SK-N-SH (cell line): ENCODE results near the gene ZG16B.

Experiments
- NRF1 ChIP-seq: IDR thresholded peaks from 2 replicates; pipeline ENCODE4 v1.6.1; 2012; ENCODE audit warnings: low read depth, mild to moderate bottlenecking, low read length
- TF ChIP-seq, protein P1 (sequence below): fragments of 200-600 bp; sonication (generic); IDR thresholded peaks from 2 replicates; pipeline ENCODE4 v1.6.1; 2017; ENCODE audit warnings: antibody characterized with exemption, mild to moderate bottlenecking, moderate library complexity

GRCh38 chr16:2874032-2874911, 44.2 kb downstream of the ZG16B start:
- TF ChIP-seq, protein P1, sequence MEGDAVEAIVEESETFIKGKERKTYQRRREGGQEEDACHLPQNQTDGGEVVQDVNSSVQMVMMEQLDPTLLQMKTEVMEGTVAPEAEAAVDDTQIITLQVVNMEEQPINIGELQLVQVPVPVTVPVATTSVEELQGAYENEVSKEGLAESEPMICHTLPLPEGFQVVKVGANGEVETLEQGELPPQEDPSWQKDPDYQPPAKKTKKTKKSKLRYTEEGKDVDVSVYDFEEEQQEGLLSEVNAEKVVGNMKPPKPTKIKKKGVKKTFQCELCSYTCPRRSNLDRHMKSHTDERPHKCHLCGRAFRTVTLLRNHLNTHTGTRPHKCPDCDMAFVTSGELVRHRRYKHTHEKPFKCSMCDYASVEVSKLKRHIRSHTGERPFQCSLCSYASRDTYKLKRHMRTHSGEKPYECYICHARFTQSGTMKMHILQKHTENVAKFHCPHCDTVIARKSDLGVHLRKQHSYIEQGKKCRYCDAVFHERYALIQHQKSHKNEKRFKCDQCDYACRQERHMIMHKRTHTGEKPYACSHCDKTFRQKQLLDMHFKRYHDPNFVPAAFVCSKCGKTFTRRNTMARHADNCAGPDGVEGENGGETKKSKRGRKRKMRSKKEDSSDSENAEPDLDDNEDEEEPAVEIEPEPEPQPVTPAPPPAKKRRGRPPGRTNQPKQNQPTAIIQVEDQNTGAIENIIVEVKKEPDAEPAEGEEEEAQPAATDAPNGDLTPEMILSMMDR = no peak
- no peak for TF ChIP-seq NRF1
